Left lung (tissue), 10 donors: ENCODE data around the gene TRPC6. TPM values are rescaled to one million over a fixed set of nuclear protein-coding genes. Genes with fewer than 3 reads are reported as not detected.

Experiments
- ATAC-seq: fragments of 200-7000 bp; cut with Tn5 transposase; one replicate; pipeline ENCODE4 v1.9.1; 2020; ENCODE audit warnings: moderate library complexity
- DNase-seq, 4 donors: peaks; one replicate each; pipeline ENCODE4 v3.0.0-alpha.2; 2013 to 2020
- H3K27ac ChIP-seq, 2 donors: fragments of 200-600 bp; sonication (generic) in 1 of 2; one replicate each; pipeline versions ENCODE4 v1.5.0 to v1.8.0; 2020 to 2021
- H3K27me3 ChIP-seq, 2 donors: fragments of 200-600 bp; sonication (generic) in 1 of 2; one replicate each; pipeline versions ENCODE4 v1.5.0 to v1.8.0; 2020 to 2021
- H3K36me3 ChIP-seq, 2 donors: fragments of 200-600 bp; sonication (generic) in 1 of 2; one replicate each; pipeline versions ENCODE4 v1.5.0 to v1.8.0; 2020 to 2021
- H3K4me1 ChIP-seq, 2 donors: fragments of 200-600 bp; one replicate each; pipeline ENCODE4 v1.8.0; 2021
- H3K4me3 ChIP-seq, 2 donors: fragments of 200-600 bp; sonication (generic) in 1 of 2; one replicate each; pipeline versions ENCODE4 v1.5.0 to v1.8.0; 2020 to 2021; ENCODE audit warnings: mild to moderate bottlenecking in 1 of 2
- H3K9me3 ChIP-seq, 2 donors: fragments of 200-600 bp; sonication (generic) in 1 of 2; one replicate each; pipeline versions ENCODE4 v1.5.0 to v1.8.0; 2020 to 2021
- CTCF ChIP-seq, 2 donors: fragments of 200-600 bp; sonication (generic) in 1 of 2; IDR thresholded peaks; one replicate each; pipeline versions ENCODE4 v1.5.0 to v1.8.0; 2021; ENCODE audit warnings: antibody characterized with exemption in 2 of 2
- intact Hi-C, 2 donors: fragments of 100-400 bp; cut with DNase I; formaldehyde crosslinking; loops; one replicate each; pipeline versions ENCODE4 v1.11.2 to v1.14.2; 2022
- polyA plus RNA-seq, 6 donors: library from polyadenylated mRNA; unstranded; fragments of 120-200 nt; gene quantifications; one replicate each; pipeline ENCODE4 v1.2.1, GENCODE V29; 2013; ENCODE audit not compliant: insufficient read length in 6 of 6
- total RNA-seq, 2 donors: library from RNA; stranded (reverse); fragmentation: NEBNext Ultra II Directional; extraction: Animal tissue kit (Norgen Biotek cat#: 25700); gene quantifications; one replicate each; pipeline ENCODE4 v1.2.1, GENCODE V29; 2021
- donor health status: DM: no; HTN: yes; CAD: no.
- donor health status: DM: no; HTN: no; CAD: no.

Gene TRPC6
- total and polyA plus RNA-seq, 8 donors, result 11.0 to 54.3 (median 39.1) TPM

- H3K4me1 ChIP-seq, result no peaks in the 10 kb centered on the region
- intact Hi-C loops, result no loop called here
- no peaks in the 10 kb centered on the region for H3K9me3 ChIP-seq
- H3K36me3 ChIP-seq, result no peaks in the 10 kb centered on the region
- ATAC-seq, result no peak
- H3K4me3 ChIP-seq, result no peak overlapping the region
- no peaks in the 10 kb centered on the region for H3K27me3 ChIP-seq
- TF ChIP-seq CTCF (IDR thresholded peaks at IDR 0.05), result no peak
- no peak for DNase-seq
- H3K27ac ChIP-seq, result no peak overlapping the region
Measured at GRCh38 chr11:101498891-101499290, 84.9 kb downstream of the TRPC6 start.

GRCh38 chr11:101497291-101497690 is 86.5 kb downstream of the TRPC6 start:
- H3K9me3 ChIP-seq, result no peaks in the 10 kb centered on the region
- no peaks in the 10 kb centered on the region for H3K4me1 ChIP-seq
- no peak overlapping the region for H3K4me3 ChIP-seq
- DNase-seq, result no peak
- H3K36me3 ChIP-seq, result no peaks in the 10 kb centered on the region
- intact Hi-C loops, result no loop called here
- no peak overlapping the region for H3K27ac ChIP-seq
- no peaks in the 10 kb centered on the region for H3K27me3 ChIP-seq
- no peak for ATAC-seq
- no peak for TF ChIP-seq CTCF (IDR thresholded peaks at IDR 0.05)

- intact Hi-C loops, result no loop called here
- Histone ChIP-seq H3K36me3 (no peaks in the 10 kb centered on the region), H3K4me3 (no peak overlapping the region), H3K27me3 (no peaks in the 10 kb centered on the region), H3K27ac (no peak overlapping the region), H3K9me3 (no peaks in the 10 kb centered on the region), H3K4me1 (no peaks in the 10 kb centered on the region)
- no peak for TF ChIP-seq CTCF (IDR thresholded peaks at IDR 0.05)
- ATAC-seq (peak; percentile 22), DNase-seq (no peak)
Measured at GRCh38 chr11:101487775-101488174, 96.0 kb downstream of the TRPC6 start.

GRCh38 chr11:101482556-101483124 is 101.2 kb downstream of the TRPC6 start:
- no peaks in the 10 kb centered on the region for H3K27me3 ChIP-seq
- intact Hi-C loops, result no loop called here
- H3K9me3 ChIP-seq, result no peaks in the 10 kb centered on the region
- TF ChIP-seq CTCF (IDR thresholded peaks at IDR 0.05), result no peak
- H3K4me3 ChIP-seq, result no peak overlapping the region
- H3K27ac ChIP-seq, result no peak overlapping the region
- no peaks in the 10 kb centered on the region for H3K4me1 ChIP-seq
- ATAC-seq (no peak), DNase-seq (no peak)
- no peaks in the 10 kb centered on the region for H3K36me3 ChIP-seq

GRCh38 chr11:101478587-101479369 is 105.0 kb downstream of the TRPC6 start:
- no peak overlapping the region for H3K27ac ChIP-seq
- H3K36me3 ChIP-seq, result no peaks in the 10 kb centered on the region
- H3K27me3 ChIP-seq, result no peaks in the 10 kb centered on the region
- H3K4me1 ChIP-seq, result no peaks in the 10 kb centered on the region
- H3K4me3 ChIP-seq, result no peak overlapping the region
- no peak for TF ChIP-seq CTCF (IDR thresholded peaks at IDR 0.05)
- DNase-seq (peak in 3 of 4 donors; percentile 2 to 60 (median 28)), ATAC-seq (peak; percentile 93)
- H3K9me3 ChIP-seq, result no peaks in the 10 kb centered on the region
- intact Hi-C loops, result no loop called here
